Parathyroid adenoma (tissue), 2 donors: ENCODE data around the gene MYO1A.

ENCODE experiments used
- H2AFZ ChIP-seq: fragments of 300-600 bp; sonication (generic); one replicate; pipeline ENCODE4 v1.7.0; 2017; ENCODE audit warnings: antibody characterized with exemption, mild to moderate bottlenecking
- H3K27ac ChIP-seq: fragments of 300-600 bp; sonication (generic); one replicate; pipeline ENCODE4 v1.7.0; 2017
- H3K27me3 ChIP-seq: fragments of 300-600 bp; sonication (generic); one replicate; pipeline ENCODE4 v1.7.0; 2017; ENCODE audit warnings: low read length; ENCODE audit not compliant: control insufficient read depth, insufficient read depth
- H3K36me3 ChIP-seq: fragments of 300-600 bp; sonication (generic); one replicate; pipeline ENCODE4 v1.7.0; 2017; ENCODE audit warnings: low read length; ENCODE audit not compliant: control insufficient read depth, insufficient read depth
- H3K4me1 ChIP-seq: fragments of 300-600 bp; sonication (generic); one replicate; pipeline ENCODE4 v1.7.0; 2017; ENCODE audit warnings: control low read depth
- H3K4me2 ChIP-seq: fragments of 300-600 bp; sonication (generic); one replicate; pipeline ENCODE4 v1.7.0; 2017; ENCODE audit warnings: low read length
- H3K4me3 ChIP-seq: fragments of 300-600 bp; sonication (generic); one replicate; pipeline ENCODE4 v1.7.0; 2017; ENCODE audit warnings: low read depth, low read length
- H3K79me2 ChIP-seq: fragments of 300-600 bp; sonication (generic); one replicate; pipeline ENCODE4 v1.7.0; 2017; ENCODE audit warnings: control low read depth
- H3K9ac ChIP-seq: fragments of 300-600 bp; sonication (generic); one replicate; pipeline ENCODE4 v1.7.0; 2017; ENCODE audit warnings: mild to moderate bottlenecking
- H3K9me3 ChIP-seq: fragments of 300-600 bp; sonication (generic); one replicate; pipeline ENCODE4 v1.7.0; 2017; ENCODE audit warnings: low read length; ENCODE audit not compliant: control insufficient read depth
- CTCF ChIP-seq: fragments of 300-600 bp; sonication (generic); IDR thresholded peaks from one replicate; pipeline ENCODE4 v1.7.0; 2017; ENCODE audit warnings: antibody characterized with exemption, mild to moderate bottlenecking
- donor health status: primary hyperparathyroidism.

MYO1A gene

GRCh38 chr12:57096748-57097553, 47.0 kb upstream of the MYO1A start:
- no peak overlapping the region for H3K4me3 ChIP-seq
- H3K9me3 ChIP-seq: no peaks in the 10 kb centered on the region
- H3K27me3 ChIP-seq: no peaks in the 10 kb centered on the region
- no peaks in the 10 kb centered on the region for H3K36me3 ChIP-seq
- H3K27ac ChIP-seq: no peak overlapping the region
- H2AFZ ChIP-seq: no peak overlapping the region
- TF ChIP-seq CTCF: no peak
- H3K79me2 ChIP-seq: peaks cover 3% of the 10 kb centered on the region
- no peak overlapping the region for H3K9ac ChIP-seq
- no peak overlapping the region for H3K4me2 ChIP-seq
- H3K4me1 ChIP-seq: peaks cover 10% of the 10 kb centered on the region

GRCh38 chr12:57096099-57096572, 46.2 kb upstream of the MYO1A start:
- H3K4me1 ChIP-seq: peaks cover 16% of the 10 kb centered on the region
- H3K27me3 ChIP-seq: no peaks in the 10 kb centered on the region
- H3K36me3 ChIP-seq: no peaks in the 10 kb centered on the region
- peaks cover 9% of the 10 kb centered on the region for H3K79me2 ChIP-seq
- H2AFZ ChIP-seq: no peak overlapping the region
- no peak overlapping the region for H3K4me2 ChIP-seq
- no peak for TF ChIP-seq CTCF
- no peaks in the 10 kb centered on the region for H3K9me3 ChIP-seq
- no peak overlapping the region for H3K27ac ChIP-seq
- H3K9ac ChIP-seq: no peak overlapping the region
- H3K4me3 ChIP-seq: no peak overlapping the region

GRCh38 chr12:57095440-57095839, 45.5 kb upstream of the MYO1A start:
- no peaks in the 10 kb centered on the region for H3K27me3 ChIP-seq
- peaks cover 16% of the 10 kb centered on the region for H3K79me2 ChIP-seq
- H3K9me3 ChIP-seq: no peaks in the 10 kb centered on the region
- no peak overlapping the region for H3K4me2 ChIP-seq
- H2AFZ ChIP-seq: no peak overlapping the region
- no peak overlapping the region for H3K4me3 ChIP-seq
- H3K9ac ChIP-seq: no peak overlapping the region
- H3K36me3 ChIP-seq: no peaks in the 10 kb centered on the region
- TF ChIP-seq CTCF: no peak
- no peak overlapping the region for H3K27ac ChIP-seq
- H3K4me1 ChIP-seq: peaks cover 22% of the 10 kb centered on the region

- Histone ChIP-seq H3K27me3 (no peaks in the 10 kb centered on the region), H3K4me3 (no peak overlapping the region), H3K4me2 (no peak overlapping the region), H3K4me1 (peaks cover 22% of the 10 kb centered on the region), H3K9me3 (no peaks in the 10 kb centered on the region), H2AFZ (no peak overlapping the region), H3K9ac (no peak overlapping the region), H3K79me2 (peaks cover 16% of the 10 kb centered on the region), H3K27ac (peak overlapping the region; percentile 32), H3K36me3 (no peaks in the 10 kb centered on the region)
- TF ChIP-seq CTCF: no peak
These were observed 44.6 kb upstream of the MYO1A start for GRCh38 chr12:57094208-57095160.
